LNCAP (cell line): ENCODE data around the gene MPZL3.

Experiments used
- TF ChIP-seq, protein P1 (sequence below): fragments of 450-650 bp; IDR thresholded peaks from 2 replicates; pipeline ENCODE4 v1.5.1; 2017; ENCODE audit warnings: mild to moderate bottlenecking

MPZL3 gene

GRCh38 chr11:118209033-118209432 lies 43.1 kb downstream of the MPZL3 start:
- TF ChIP-seq, protein P1, sequence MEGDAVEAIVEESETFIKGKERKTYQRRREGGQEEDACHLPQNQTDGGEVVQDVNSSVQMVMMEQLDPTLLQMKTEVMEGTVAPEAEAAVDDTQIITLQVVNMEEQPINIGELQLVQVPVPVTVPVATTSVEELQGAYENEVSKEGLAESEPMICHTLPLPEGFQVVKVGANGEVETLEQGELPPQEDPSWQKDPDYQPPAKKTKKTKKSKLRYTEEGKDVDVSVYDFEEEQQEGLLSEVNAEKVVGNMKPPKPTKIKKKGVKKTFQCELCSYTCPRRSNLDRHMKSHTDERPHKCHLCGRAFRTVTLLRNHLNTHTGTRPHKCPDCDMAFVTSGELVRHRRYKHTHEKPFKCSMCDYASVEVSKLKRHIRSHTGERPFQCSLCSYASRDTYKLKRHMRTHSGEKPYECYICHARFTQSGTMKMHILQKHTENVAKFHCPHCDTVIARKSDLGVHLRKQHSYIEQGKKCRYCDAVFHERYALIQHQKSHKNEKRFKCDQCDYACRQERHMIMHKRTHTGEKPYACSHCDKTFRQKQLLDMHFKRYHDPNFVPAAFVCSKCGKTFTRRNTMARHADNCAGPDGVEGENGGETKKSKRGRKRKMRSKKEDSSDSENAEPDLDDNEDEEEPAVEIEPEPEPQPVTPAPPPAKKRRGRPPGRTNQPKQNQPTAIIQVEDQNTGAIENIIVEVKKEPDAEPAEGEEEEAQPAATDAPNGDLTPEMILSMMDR = no peak

DNA sequence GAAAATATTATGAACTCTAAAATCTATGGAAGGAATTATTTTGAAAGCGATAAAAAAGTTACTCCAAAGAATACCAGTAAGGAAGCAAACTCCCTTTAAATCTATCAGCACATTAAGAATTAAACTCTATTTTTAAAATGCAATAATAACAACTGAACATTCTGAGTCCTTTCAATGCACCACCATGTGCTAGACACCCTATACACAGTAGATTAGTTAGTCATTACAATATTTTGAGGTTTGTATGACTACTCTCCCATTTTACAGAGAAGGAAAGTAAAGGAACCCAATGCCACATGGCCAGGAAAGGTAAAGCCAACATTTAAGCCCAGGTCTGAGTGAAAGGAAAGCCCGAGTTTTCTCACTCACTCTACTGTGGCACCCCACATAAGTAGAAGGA lies 45.1 kb downstream of the MPZL3 start:
- TF ChIP-seq, protein P1 = no peak

DNA sequence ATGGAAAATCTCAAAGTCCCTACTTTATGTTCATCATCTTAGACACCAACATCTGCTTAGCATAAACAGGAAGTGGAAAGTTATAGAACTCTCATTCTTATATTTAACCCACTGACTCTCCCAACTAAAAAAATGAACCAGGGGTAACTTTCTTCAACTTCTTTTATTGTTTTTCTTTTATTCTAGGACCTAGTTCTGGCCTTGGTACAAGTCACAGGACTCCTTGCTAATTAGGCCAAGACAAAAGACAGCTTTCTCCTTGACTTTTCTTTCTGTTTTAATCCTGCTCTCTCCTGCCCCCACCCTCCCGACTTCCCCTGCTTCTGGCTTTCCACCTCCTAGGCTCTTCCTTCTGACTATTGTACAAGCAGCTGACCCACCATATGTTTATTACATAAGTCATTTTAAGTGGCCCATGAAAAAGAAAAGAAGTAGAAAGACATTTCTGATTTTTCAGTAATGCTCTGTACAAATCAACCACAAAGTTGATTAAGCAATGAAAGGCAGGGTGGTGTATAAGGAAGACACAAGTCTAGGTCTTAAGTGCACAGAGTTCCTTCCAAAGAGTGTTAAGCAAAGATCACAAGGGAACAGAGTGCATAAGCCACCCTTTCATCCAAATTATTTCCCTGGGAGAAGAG lies 45.7 kb downstream of the MPZL3 start:
- TF ChIP-seq, protein P1 = no peak

GRCh38 chr11:118205606-118206378 lies 46.4 kb downstream of the MPZL3 start:
- TF ChIP-seq, protein P1 = no peak

DNA sequence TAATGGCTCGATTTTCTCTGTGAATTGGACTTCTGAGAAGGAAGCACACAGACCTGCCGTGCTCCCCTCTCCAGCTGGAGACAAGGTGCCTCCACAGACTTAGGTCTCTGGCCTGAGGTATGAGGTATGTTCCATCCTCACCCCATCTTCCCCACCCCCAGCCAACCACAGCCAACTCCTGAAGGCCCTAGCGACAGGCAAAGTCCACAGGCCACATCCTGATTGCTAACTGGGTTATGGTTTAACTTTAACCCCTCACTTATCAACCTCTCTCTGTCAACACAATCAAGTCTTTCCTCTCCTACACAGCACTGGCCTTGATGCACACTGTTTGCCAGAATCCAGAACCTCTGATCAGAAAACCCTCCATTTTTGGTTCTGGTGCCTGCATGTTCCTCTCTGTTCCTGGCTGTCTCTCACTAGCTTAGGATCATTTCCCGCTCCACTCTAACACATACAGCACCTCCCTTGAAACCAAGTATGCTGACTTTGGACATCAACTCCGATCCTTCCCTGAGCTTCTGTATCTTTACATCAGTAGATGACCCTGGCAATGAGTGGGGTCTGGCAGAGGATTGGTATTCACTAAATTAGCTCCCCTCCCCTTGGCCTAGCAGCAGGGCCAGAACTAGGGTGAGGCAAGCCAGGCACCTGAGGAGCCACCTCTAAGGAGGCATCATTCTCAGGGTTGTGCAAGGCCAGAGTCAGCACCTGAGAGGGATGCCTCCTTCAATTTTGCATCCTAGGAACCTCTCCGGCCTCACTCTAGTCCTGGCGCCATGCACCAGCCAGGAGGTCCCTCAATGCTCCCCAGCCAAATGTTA lies 49.4 kb downstream of the MPZL3 start:
- TF ChIP-seq, protein P1 = no peak

DNA sequence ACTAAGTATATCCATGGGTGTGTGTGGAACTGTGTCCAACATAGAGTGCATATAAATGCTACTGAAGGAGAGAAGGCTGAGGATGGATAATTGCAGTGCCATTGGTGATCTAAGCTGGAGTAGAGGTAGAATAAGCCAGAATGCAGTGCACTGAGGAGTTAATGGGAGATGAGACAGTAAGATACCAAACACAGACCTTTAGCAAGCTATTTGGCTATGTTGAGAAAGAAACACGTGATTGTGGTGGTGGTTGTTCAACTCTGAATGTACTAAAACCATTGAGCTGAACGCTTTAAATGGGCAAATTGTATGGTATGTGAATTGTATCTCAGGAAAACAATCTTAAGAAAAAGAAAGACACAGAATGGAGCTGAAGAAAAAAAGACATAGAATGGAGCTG lies 50.2 kb downstream of the MPZL3 start:
- TF ChIP-seq, protein P1 = no peak

GRCh38 chr11:118200901-118201680 lies 51.1 kb downstream of the MPZL3 start:
- TF ChIP-seq, protein P1 = no peak
